OCI-LY3 (cell line): ENCODE data around the gene NAXE.

Experiments used
- CTCF ChIP-seq: fragments of 200-600, 300-600 bp; sonication (generic); IDR thresholded peaks from 2 replicates; pipeline ENCODE4 v1.5.1; 2014; ENCODE audit warnings: antibody characterized with exemption, low read length, low read depth
- EZH2phosphoT487 ChIP-seq: fragments of 200-600 bp; shearing (Covaris generic); IDR thresholded peaks from 2 replicates; pipeline ENCODE4 v1.6.1; 2018; ENCODE audit warnings: antibody characterized with exemption, mixed run types, low read depth

- TF ChIP-seq CTCF (no peak), EZH2phosphoT487 (no peak)
Observed at GRCh38 chr1:156552518-156552917, 39.1 kb upstream of the NAXE start.
